Hematopoietic multipotent progenitor cell treated with erythropoietin and hydrocortisone succinate and interleukin-3 and kit ligand, for 17 days (in vitro differentiated cells): ENCODE results near the gene MRGPRD.

ENCODE experiments used
- DNase-seq: peaks from one replicate; pipeline ENCODE4 v3.0.0-alpha.2; 2015; ENCODE audit warnings: low spot score

Gene MRGPRD

GRCh38 chr11:68930991-68931855 is 49.6 kb downstream of the MRGPRD start:
- no peak for DNase-seq
